ENCODE results near the gene RRBP1.

- TF ChIP-seq CTCF (IDR thresholded peaks at IDR 0.05) (no peak), POLR2A (IDR thresholded peaks at IDR 0.05) (no peak)
Observed at GRCh38 chr20:17699931-17700351, 17.9 kb upstream of the RRBP1 start, which contains the start of gene BANF2.

All from vagina (tissue), 2 donors.